IPS-18a (cell line): ENCODE data around the gene NEDD4L.

Source experiments
- H3K27ac ChIP-seq: one replicate; pipeline ENCODE4 v1.5.1; 2013; ENCODE audit warnings: low read length
- H3K27me3 ChIP-seq: one replicate; pipeline ENCODE4 v1.6.1; 2013; ENCODE audit warnings: mild to moderate bottlenecking, low read length; ENCODE audit not compliant: control insufficient read depth, insufficient read depth
- H3K36me3 ChIP-seq: one replicate; pipeline ENCODE4 v1.6.1; 2013; ENCODE audit warnings: low read depth, low read length; ENCODE audit not compliant: control insufficient read depth
- H3K4me1 ChIP-seq: one replicate; pipeline ENCODE4 v1.6.1; 2013; ENCODE audit warnings: low read depth, low read length; ENCODE audit not compliant: control insufficient read depth
- H3K4me3 ChIP-seq: one replicate; pipeline ENCODE4 v1.5.1; 2013; ENCODE audit warnings: low read length
- H3K9ac ChIP-seq: one replicate; pipeline ENCODE4 v1.6.1; 2013; ENCODE audit warnings: mild to moderate bottlenecking, low read length, moderate library complexity
- H3K9me3 ChIP-seq: one replicate; pipeline ENCODE4 v1.6.1; 2013; ENCODE audit warnings: low read depth, low read length; ENCODE audit not compliant: control insufficient read depth

Gene NEDD4L

DNA sequence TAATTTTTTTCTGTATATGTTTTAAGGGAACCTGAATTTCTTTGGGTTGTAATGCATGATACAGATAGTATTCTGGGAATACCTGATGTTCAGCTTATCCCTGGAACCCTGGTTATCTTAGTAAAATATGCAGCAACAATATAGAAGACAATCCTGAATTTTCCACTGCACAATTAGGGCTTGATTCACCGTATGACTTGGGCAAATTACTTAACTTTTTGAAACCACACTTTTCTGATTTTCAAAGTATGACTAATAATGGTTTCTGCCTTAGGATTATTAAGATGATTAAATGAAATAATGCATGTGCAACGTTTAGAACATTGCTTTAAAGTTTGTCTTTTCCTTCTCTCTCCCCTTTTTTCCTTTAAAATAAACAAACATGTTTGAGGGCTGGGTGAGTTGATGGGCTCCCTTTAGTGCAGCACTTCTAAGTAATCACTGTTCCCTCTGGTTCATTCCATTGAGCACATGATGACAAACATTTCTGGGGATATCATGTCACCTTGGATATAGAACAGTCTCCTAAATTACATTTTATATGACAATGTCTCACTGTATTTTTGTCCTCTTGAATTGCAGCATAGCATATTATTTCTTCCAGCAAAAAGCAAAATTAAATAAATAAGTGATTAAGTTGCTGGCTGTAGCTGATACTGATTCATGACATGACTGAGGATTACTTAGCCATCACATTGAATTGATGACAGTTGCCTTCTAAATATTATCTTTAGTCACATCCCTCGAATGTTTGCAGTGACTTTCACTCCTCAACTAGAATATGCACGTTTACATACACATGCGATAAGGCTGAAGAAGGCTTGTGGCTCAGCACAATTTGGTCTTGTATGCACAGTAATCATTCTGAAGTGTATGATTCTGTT, 254.5 kb downstream of the NEDD4L start:
- Histone ChIP-seq H3K27me3 (no peaks in the 10 kb centered on the region), H3K9ac (no peak overlapping the region), H3K4me1 (no peaks in the 10 kb centered on the region), H3K27ac (no peak overlapping the region), H3K4me3 (no peak overlapping the region), H3K36me3 (no peaks in the 10 kb centered on the region), H3K9me3 (no peaks in the 10 kb centered on the region)

- no peaks in the 10 kb centered on the region for H3K4me1 ChIP-seq
- no peaks in the 10 kb centered on the region for H3K36me3 ChIP-seq
- no peak overlapping the region for H3K9ac ChIP-seq
- no peak overlapping the region for H3K4me3 ChIP-seq
- H3K27ac ChIP-seq, result no peak overlapping the region
- H3K9me3 ChIP-seq, result no peaks in the 10 kb centered on the region
- H3K27me3 ChIP-seq, result no peaks in the 10 kb centered on the region
Observed at GRCh38 chr18:58299135-58299473, 255.1 kb downstream of the NEDD4L start.

GRCh38 chr18:58299936-58300335, 255.9 kb downstream of the NEDD4L start:
- Histone ChIP-seq H3K4me1 (no peaks in the 10 kb centered on the region), H3K27ac (no peak overlapping the region), H3K36me3 (no peaks in the 10 kb centered on the region), H3K9me3 (no peaks in the 10 kb centered on the region), H3K9ac (no peak overlapping the region), H3K27me3 (no peaks in the 10 kb centered on the region), H3K4me3 (no peak overlapping the region)

- Histone ChIP-seq H3K4me3 (no peak overlapping the region), H3K27ac (no peak overlapping the region), H3K9ac (no peak overlapping the region), H3K36me3 (no peaks in the 10 kb centered on the region), H3K9me3 (no peaks in the 10 kb centered on the region), H3K27me3 (no peaks in the 10 kb centered on the region), H3K4me1 (no peaks in the 10 kb centered on the region)
Observed at GRCh38 chr18:58300867-58301266, 256.8 kb downstream of the NEDD4L start.

- H3K9ac ChIP-seq, result no peak overlapping the region
Observed at GRCh38 chr18:58302811-58303210, 258.8 kb downstream of the NEDD4L start.

DNA sequence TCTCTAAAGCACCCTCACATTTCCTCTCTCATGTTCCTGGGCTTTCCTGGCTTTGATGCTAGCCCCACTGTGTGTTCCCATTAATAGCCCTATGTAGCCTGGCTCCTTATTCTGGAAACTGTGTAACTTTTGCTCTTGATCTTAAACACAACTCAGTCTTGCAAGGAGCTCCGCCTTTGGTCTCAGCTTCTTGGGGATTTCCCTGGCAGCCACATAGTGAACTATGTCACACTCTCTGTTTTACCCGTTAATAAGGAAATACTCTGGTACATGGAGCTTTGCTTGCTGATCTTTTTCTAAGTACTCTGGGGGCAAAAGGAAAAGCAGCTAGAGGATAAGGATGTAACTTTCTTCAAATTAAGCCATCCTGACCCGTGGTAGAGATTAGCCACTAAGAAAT, 259.3 kb downstream of the NEDD4L start:
- no peaks in the 10 kb centered on the region for H3K27me3 ChIP-seq
- H3K9me3 ChIP-seq, result no peaks in the 10 kb centered on the region
- no peaks in the 10 kb centered on the region for H3K4me1 ChIP-seq
- no peaks in the 10 kb centered on the region for H3K36me3 ChIP-seq
- no peak overlapping the region for H3K4me3 ChIP-seq
- H3K27ac ChIP-seq, result no peak overlapping the region
- no peak overlapping the region for H3K9ac ChIP-seq

More at GRCh38 chr18:58302811-58303210, 258.8 kb downstream of the NEDD4L start:
- H3K4me3 ChIP-seq, result no peak overlapping the region
- no peaks in the 10 kb centered on the region for H3K36me3 ChIP-seq
- H3K4me1 ChIP-seq, result no peaks in the 10 kb centered on the region
- H3K27me3 ChIP-seq, result no peaks in the 10 kb centered on the region
- H3K9me3 ChIP-seq, result no peaks in the 10 kb centered on the region
- no peak overlapping the region for H3K27ac ChIP-seq

- H3K9me3 ChIP-seq, result no peaks in the 10 kb centered on the region
- H3K27ac ChIP-seq, result no peak overlapping the region
- no peaks in the 10 kb centered on the region for H3K27me3 ChIP-seq
- no peak overlapping the region for H3K4me3 ChIP-seq
- no peaks in the 10 kb centered on the region for H3K4me1 ChIP-seq
- H3K9ac ChIP-seq, result no peak overlapping the region
- no peaks in the 10 kb centered on the region for H3K36me3 ChIP-seq
Observed at GRCh38 chr18:58305792-58306191, 261.8 kb downstream of the NEDD4L start.

- Histone ChIP-seq H3K4me3 (no peak overlapping the region), H3K4me1 (no peaks in the 10 kb centered on the region), H3K27ac (no peak overlapping the region), H3K27me3 (no peaks in the 10 kb centered on the region), H3K36me3 (no peaks in the 10 kb centered on the region), H3K9me3 (no peaks in the 10 kb centered on the region), H3K9ac (no peak overlapping the region)
Observed at GRCh38 chr18:58307441-58307840, 263.4 kb downstream of the NEDD4L start.

GRCh38 chr18:58308463-58308862, 264.4 kb downstream of the NEDD4L start:
- Histone ChIP-seq H3K4me1 (no peaks in the 10 kb centered on the region), H3K27me3 (no peaks in the 10 kb centered on the region), H3K4me3 (no peak overlapping the region), H3K9ac (no peak overlapping the region), H3K27ac (no peak overlapping the region), H3K9me3 (no peaks in the 10 kb centered on the region), H3K36me3 (no peaks in the 10 kb centered on the region)

DNA sequence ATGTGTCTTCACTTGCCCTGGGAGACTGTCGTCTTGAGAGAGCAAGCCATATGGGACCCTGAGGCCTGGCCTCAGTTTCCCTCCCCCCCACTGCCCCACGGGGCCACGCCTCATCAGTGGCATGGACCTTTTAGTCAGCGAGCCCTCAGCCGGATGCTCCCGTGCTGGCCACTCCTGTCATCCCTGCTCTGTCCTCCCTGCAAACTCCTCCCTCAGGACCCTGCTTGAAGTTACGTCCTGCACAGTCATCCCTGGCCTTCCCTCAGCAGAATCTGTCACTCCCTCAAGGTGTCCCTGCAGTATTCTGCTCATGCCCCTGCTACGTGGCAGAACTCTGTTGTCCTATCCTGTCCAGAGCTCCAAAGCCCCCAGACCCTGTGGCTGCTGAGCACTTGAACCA, 265.1 kb downstream of the NEDD4L start:
- Histone ChIP-seq H3K27me3 (no peaks in the 10 kb centered on the region), H3K36me3 (no peaks in the 10 kb centered on the region)

GRCh38 chr18:58309610-58310239, 265.7 kb downstream of the NEDD4L start:
- Histone ChIP-seq H3K27ac (no peak overlapping the region), H3K27me3 (no peaks in the 10 kb centered on the region), H3K9ac (no peak overlapping the region), H3K36me3 (no peaks in the 10 kb centered on the region), H3K4me1 (no peaks in the 10 kb centered on the region), H3K9me3 (no peaks in the 10 kb centered on the region), H3K4me3 (no peak overlapping the region)

More for the DNA sequence above, 265.1 kb downstream of the NEDD4L start:
- H3K4me1 ChIP-seq, result no peaks in the 10 kb centered on the region
- H3K27ac ChIP-seq, result no peak overlapping the region
- H3K4me3 ChIP-seq, result no peak overlapping the region
- no peaks in the 10 kb centered on the region for H3K9me3 ChIP-seq
- no peak overlapping the region for H3K9ac ChIP-seq

- H3K4me1 ChIP-seq, result no peaks in the 10 kb centered on the region
- H3K4me3 ChIP-seq, result no peak overlapping the region
- no peak overlapping the region for H3K27ac ChIP-seq
- H3K9ac ChIP-seq, result no peak overlapping the region
- no peaks in the 10 kb centered on the region for H3K9me3 ChIP-seq
- no peaks in the 10 kb centered on the region for H3K27me3 ChIP-seq
- H3K36me3 ChIP-seq, result no peaks in the 10 kb centered on the region
Observed at GRCh38 chr18:58310517-58310916, 266.5 kb downstream of the NEDD4L start.
